Right ventricle myocardium superior (tissue), 1 donor: ENCODE measurements around the gene KNL1. TPM values are rescaled to one million over a fixed set of nuclear protein-coding genes. Genes with fewer than 3 reads are reported as not detected.
"Not testable (repeated sequence)": the region's sequence is repeated elsewhere in the genome, so short reads cannot be mapped to it uniquely, and the experiment has no call there.

ENCODE experiments used
- ATAC-seq: fragments of 200-7000 bp; cut with Tn5 transposase; one replicate; pipeline ENCODE4 v1.9.1; 2020; ENCODE audit warnings: mild to moderate bottlenecking; ENCODE audit not compliant: poor library complexity
- DNase-seq: peaks from one replicate; pipeline ENCODE4 v3.0.0-alpha.2; 2020
- intact Hi-C: fragments of 100-400 bp; cut with DNase I; formaldehyde crosslinking; loops from one replicate; pipeline ENCODE4 v1.11.2; 2022
- total RNA-seq: library from RNA; stranded (reverse); fragmentation: NEBNext Ultra II Directional; extraction: Animal tissue kit (Norgen Biotek cat#: 25700); gene quantifications from one replicate; pipeline ENCODE4 v1.2.1, GENCODE V29; 2021
- donor health status: DM: no; HTN: yes; CAD: no; lungs with severe emphysema.

Gene KNL1
- total RNA-seq, 1 donor from 2014 or later: 0.51 TPM

- DNase-seq (no peak), ATAC-seq (no peak)
- intact Hi-C loops: no loop called here
Observed at GRCh38 chr15:40578892-40579291, 15.2 kb upstream of the KNL1 start.

GRCh38 chr15:40581796-40582195, 12.3 kb upstream of the KNL1 start:
- ATAC-seq, DNase-seq, intact Hi-C loops: not testable (repeated sequence)

- no peak for ATAC-seq
- DNase-seq: no peak
Observed at GRCh38 chr15:40582726-40583246, 11.3 kb upstream of the KNL1 start.

GRCh38 chr15:40584191-40584590, 9.9 kb upstream of the KNL1 start:
- DNase-seq (no peak), ATAC-seq (no peak)
- intact Hi-C loops: no loop called here

More at GRCh38 chr15:40582726-40583246, 11.3 kb upstream of the KNL1 start:
- intact Hi-C loops: no loop called here

- intact Hi-C loops: loop anchor here (10.0 kb wide), 1 partner anchor 76 kb away; no protein-coding TSS in a partner anchor
- ATAC-seq (no peak), DNase-seq (no peak)
Observed at GRCh38 chr15:40590667-40591050, 3.4 kb upstream of the KNL1 start.

GRCh38 chr15:40591389-40591788, 2.7 kb upstream of the KNL1 start:
- DNase-seq (no peak), ATAC-seq (no peak)
- intact Hi-C loops: loop anchor here (10.0 kb wide), 1 partner anchor 77 kb away; no protein-coding TSS in a partner anchor

- no peak for DNase-seq
- intact Hi-C loops: loop anchor here (10.0 kb wide), 1 partner anchor 78 kb away; no protein-coding TSS in a partner anchor
- no peak for ATAC-seq
Observed at GRCh38 chr15:40593165-40593564, 884 bp upstream of the KNL1 start.

GRCh38 chr15:40594429-40594836, 384 bp downstream of the KNL1 start:
- ATAC-seq (peak; percentile 54), DNase-seq (peak; percentile 73)
- intact Hi-C loops: loop anchor here (10.0 kb wide), 1 partner anchor 80 kb away; no protein-coding TSS in a partner anchor

GRCh38 chr15:40595219-40595618, 1.2 kb downstream of the KNL1 start:
- no peak for ATAC-seq
- no peak for DNase-seq
- intact Hi-C loops: loop anchor here (10.0 kb wide), 1 partner anchor 80 kb away; no protein-coding TSS in a partner anchor

- ATAC-seq (no peak), DNase-seq (no peak)
- intact Hi-C loops: loop anchor here (10.0 kb wide), 1 partner anchor 81 kb away; no protein-coding TSS in a partner anchor
Observed at GRCh38 chr15:40595773-40596172, 1.7 kb downstream of the KNL1 start.

GRCh38 chr15:40597024-40597423, 3.0 kb downstream of the KNL1 start:
- intact Hi-C loops: loop anchor here (10.0 kb wide), 1 partner anchor 82 kb away; no protein-coding TSS in a partner anchor
- DNase-seq (no peak), ATAC-seq (no peak)

GRCh38 chr15:40598126-40598525, 4.1 kb downstream of the KNL1 start:
- intact Hi-C loops: loop anchor here (10.0 kb wide), 1 partner anchor 83 kb away; no protein-coding TSS in a partner anchor
- no peak for ATAC-seq
- no peak for DNase-seq

GRCh38 chr15:40598672-40599071, 4.6 kb downstream of the KNL1 start:
- no peak for DNase-seq
- intact Hi-C loops: loop anchor here (10.0 kb wide), 1 partner anchor 84 kb away; no protein-coding TSS in a partner anchor
- no peak for ATAC-seq

GRCh38 chr15:40600956-40601355, 6.9 kb downstream of the KNL1 start:
- intact Hi-C loops: no loop called here
- DNase-seq (no peak), ATAC-seq (no peak)

- intact Hi-C loops: no loop called here
- ATAC-seq: no peak
- no peak for DNase-seq
Observed at GRCh38 chr15:40603935-40604334, 9.9 kb downstream of the KNL1 start.

GRCh38 chr15:40613080-40613479, 19.0 kb downstream of the KNL1 start:
- no peak for ATAC-seq
- DNase-seq: no peak
- intact Hi-C loops: no loop called here

GRCh38 chr15:40618023-40618422, 24.0 kb downstream of the KNL1 start:
- ATAC-seq: no peak
- no peak for DNase-seq
- intact Hi-C loops: no loop called here

GRCh38 chr15:40618906-40619305, 24.9 kb downstream of the KNL1 start:
- intact Hi-C loops: no loop called here
- DNase-seq: no peak
- ATAC-seq: no peak

- ATAC-seq: no peak
- intact Hi-C loops: no loop called here
- DNase-seq: no peak
Observed at GRCh38 chr15:40623361-40623760, 29.3 kb downstream of the KNL1 start.

- DNase-seq (no peak), ATAC-seq (no peak)
- intact Hi-C loops: no loop called here
Observed at GRCh38 chr15:40630313-40630712, 36.3 kb downstream of the KNL1 start.

GRCh38 chr15:40633178-40633577, 39.1 kb downstream of the KNL1 start:
- DNase-seq: no peak
- no peak for ATAC-seq
- intact Hi-C loops: no loop called here
